HepG2 (cell line): ENCODE data around the gene GPSM1. TPM values are rescaled to one million over a fixed set of nuclear protein-coding genes. Genes with fewer than 3 reads are reported as not detected.

Experiments used
- BRD4 ChIP-seq: sonication (generic); formaldehyde crosslinking; IDR thresholded peaks from 2 replicates; pipeline ENCODE4 v1.4.0; 2020; ENCODE audit warnings: missing genetic modification reagents
- CBX1 ChIP-seq: IDR thresholded peaks from one replicate; pipeline ENCODE4 v1.6.1; 2016; ENCODE audit warnings: antibody characterized with exemption, low read depth
- ERF ChIP-seq: IDR thresholded peaks from 2 replicates; pipeline ENCODE4 v1.6.1; 2018; ENCODE audit warnings: missing biosample characterization, missing genetic modification reagents
- FOXP1 ChIP-seq, 2 experiments: fragments of 450-650 bp in 1 of 2; IDR thresholded peaks; 2 replicates each; pipeline ENCODE4 v1.6.1; 2017 to 2018; ENCODE audit warnings: antibody characterized with exemption in 1 of 2
- GATAD1 ChIP-seq: IDR thresholded peaks from 2 replicates; pipeline ENCODE4 v1.6.1; 2016; ENCODE audit warnings: missing genetic modification reagents, missing compliant biosample characterization
- HOXA3 ChIP-seq: sonication (generic); formaldehyde crosslinking; IDR thresholded peaks from 2 replicates; pipeline ENCODE4 v1.5.0; 2020; ENCODE audit warnings: missing genetic modification reagents
- KDM5A ChIP-seq: fragments of 200-600 bp; sonication (generic); IDR thresholded peaks from 2 replicates; pipeline ENCODE4 v1.7.0; 2018; ENCODE audit warnings: antibody characterized with exemption, mild to moderate bottlenecking, low read length, borderline replicate concordance
- MAZ ChIP-seq, 2 experiments: sonication (generic) in 1 of 2; formaldehyde crosslinking in 1 of 2; IDR thresholded peaks; 2 replicates each; pipeline versions ENCODE4 v1.5.0 to v1.6.1; 2012 to 2020; ENCODE audit warnings: low read depth in 2 of 2, mild to moderate bottlenecking in 2 of 2, borderline replicate concordance in 1 of 2, improper control_type of control experiment in 1 of 2, low read length in 1 of 2, missing genetic modification reagents in 1 of 2, moderate library complexity in 1 of 2
- RARG ChIP-seq: sonication (generic); formaldehyde crosslinking; IDR thresholded peaks from 2 replicates; pipeline ENCODE4 v1.4.0; 2020; ENCODE audit warnings: low read depth, mild to moderate bottlenecking, missing genetic modification reagents
- RELA ChIP-seq: sonication (generic); formaldehyde crosslinking; IDR thresholded peaks from 2 replicates; pipeline ENCODE4 v1.4.0; 2020; ENCODE audit warnings: missing genetic modification reagents
- SCMH1 ChIP-seq: sonication (generic); formaldehyde crosslinking; IDR thresholded peaks from 2 replicates; pipeline ENCODE4 v1.9.0; 2021; ENCODE audit warnings: missing genetic modification reagents, mild to moderate bottlenecking, borderline replicate concordance
- STAG1 ChIP-seq: sonication (generic); formaldehyde crosslinking; IDR thresholded peaks from 2 replicates; pipeline ENCODE4 v1.4.0; 2020; ENCODE audit warnings: missing genetic modification reagents
- SUZ12 ChIP-seq: fragments of 150-350 bp; IDR thresholded peaks from 2 replicates; pipeline ENCODE4 v1.6.1; 2014; ENCODE audit warnings: low read depth, low read length
- ZBED4 ChIP-seq: sonication (generic); formaldehyde crosslinking; IDR thresholded peaks from 2 replicates; pipeline ENCODE4 v1.4.0; 2020; ENCODE audit warnings: missing genetic modification reagents, borderline replicate concordance
- ZBTB21 ChIP-seq: sonication (generic); formaldehyde crosslinking; IDR thresholded peaks from 2 replicates; pipeline ENCODE4 v1.4.0; 2020; ENCODE audit warnings: missing genetic modification reagents
- ZBTB34 ChIP-seq: sonication (generic); formaldehyde crosslinking; IDR thresholded peaks from 2 replicates; pipeline ENCODE4 v1.8.0; 2022; ENCODE audit warnings: mild to moderate bottlenecking, missing genetic modification reagents
- ZNF225 ChIP-seq: sonication (generic); formaldehyde crosslinking; IDR thresholded peaks from 2 replicates; pipeline ENCODE4 v1.4.0; 2020; ENCODE audit warnings: mild to moderate bottlenecking, missing genetic modification reagents
- ZNF30 ChIP-seq: sonication (generic); formaldehyde crosslinking; IDR thresholded peaks from 2 replicates; pipeline ENCODE4 v1.5.0; 2020; ENCODE audit warnings: mild to moderate bottlenecking, missing genetic modification reagents
- ZNF367 ChIP-seq: sonication (generic); formaldehyde crosslinking; IDR thresholded peaks from 2 replicates; pipeline ENCODE4 v1.4.0; 2020; ENCODE audit warnings: missing genetic modification reagents, borderline replicate concordance
- ZNF382 ChIP-seq: sonication (generic); formaldehyde crosslinking; IDR thresholded peaks from 2 replicates; pipeline ENCODE4 v1.5.0; 2020; ENCODE audit warnings: missing genetic modification reagents, mild to moderate bottlenecking, borderline replicate concordance
- ZNF552 ChIP-seq: sonication (generic); formaldehyde crosslinking; IDR thresholded peaks from 2 replicates; pipeline ENCODE4 v1.9.0; 2022; ENCODE audit warnings: missing genetic modification reagents, mild to moderate bottlenecking, borderline replicate concordance
- ZNF572 ChIP-seq: sonication (generic); formaldehyde crosslinking; IDR thresholded peaks from 2 replicates; pipeline ENCODE4 v1.5.1; 2020; ENCODE audit warnings: mild to moderate bottlenecking, missing genetic modification reagents
- ZNF746 ChIP-seq: sonication (generic); formaldehyde crosslinking; IDR thresholded peaks from 2 replicates; pipeline ENCODE4 v1.8.0; 2022; ENCODE audit warnings: mild to moderate bottlenecking, missing genetic modification reagents
- ZNF776 ChIP-seq: sonication (generic); formaldehyde crosslinking; IDR thresholded peaks from 2 replicates; pipeline ENCODE4 v1.4.0; 2020; ENCODE audit warnings: mild to moderate bottlenecking, missing genetic modification reagents
- polyA plus RNA-seq, 8 experiments: library from polyadenylated mRNA; depleted of rRNA in 3 of 8; stranded (reverse) in 7 of 8; unstranded in 1 of 8; fragments of >200 nt; fragmentation: Illumina TruSeq in 4 of 8; extraction: Trizol in 4 of 8; gene quantifications; 2 replicates each; pipeline versions ENCODE4 v1.2.1 to v1.2.3, GENCODE V29; 2011 to 2016; ENCODE audit warnings: low read depth in 4 of 8, missing spikeins in 1 of 8, mixed read lengths in 1 of 8; ENCODE audit not compliant: insufficient read depth in 1 of 8
- total RNA-seq, 5 experiments: library from RNA; depleted of rRNA; stranded (reverse); fragments of >200 nt; fragmentation: Illumina TruSeq; extraction: Trizol; gene quantifications; 2 replicates each; pipeline ENCODE4 v1.2.3, GENCODE V29; 2016; ENCODE audit warnings: low read depth in 1 of 5

GPSM1 gene
- total and polyA plus RNA-seq, 2 of the 13 experiments (the other 11 are each of a cell fraction or from before 2014, with no cell fraction given), result 1.0 to 2.4 TPM

GRCh38 chr9:136363106-136363948 lies 36.0 kb downstream of the GPSM1 start, which contains the start of gene DNLZ (continued):
- TF ChIP-seq BRD4 (CRISPR knock-in tag) (peak; percentile 75; the same call in 1 of the 2 replicates), ZBTB21 (CRISPR knock-in tag) (no peak), ZNF30 (no peak), ZNF746 (CRISPR knock-in tag) (no peak), RELA (no peak), ZBTB34 (CRISPR knock-in tag) (0 out of 2 replicates have a peak, but pooled peaks have one; percentile 54), HOXA3 (CRISPR knock-in tag) (peak; percentile 95), ZNF552 (peak; percentile 61), STAG1 (peak; percentile 70), ZNF572 (CRISPR knock-in tag) (no peak), SCMH1 (CRISPR knock-in tag) (no peak), ZNF225 (CRISPR knock-in tag) (no peak), SUZ12 (no peak), FOXP1 (IDR thresholded peaks at IDR 0.05) (no peak), FOXP1 (CRISPR knock-in tag; IDR thresholded peaks at IDR 0.05) (no peak), ZNF776 (CRISPR knock-in tag) (peak; percentile 33; the same call in 1 of the 2 replicates), ZNF382 (CRISPR knock-in tag) (no peak), RARG (CRISPR knock-in tag) (0 out of 2 replicates have a peak, but pooled peaks have one; percentile 36), ZBED4 (peak; percentile 50; the same call in 1 of the 2 replicates), GATAD1 (CRISPR knock-in tag) (peak; percentile 81), MAZ (IDR thresholded peaks at IDR 0.05; ENCODE audit: borderline replicate concordance, low read depth, low read length) (peak; percentile 62; the same call in 1 of the 2 replicates), MAZ (CRISPR knock-in tag; IDR thresholded peaks at IDR 0.05; ENCODE audit: low read depth) (peak; percentile 93), CBX1 (peak; percentile 24), KDM5A (no peak; the same call in 1 of the 2 replicates), ZNF367 (no peak; the same call in 1 of the 2 replicates), ERF (CRISPR knock-in tag) (peak; percentile 90)
